ENCODE data around the gene MLANA. TPM values are rescaled to one million over a fixed set of nuclear protein-coding genes. Genes with fewer than 3 reads are reported as not detected.
A peak's percentile ranks its signal among the peaks of the same experiment; 100 is the strongest.

The MLANA gene
- total RNA-seq, 3 donors from 2014 or later (not counting 1 experiment from before 2014, with no cell fraction given), result not detected

- intact Hi-C loops (cut with micrococcal nuclease), result no loop called here
- H3K36me3 ChIP-seq (ENCODE audit: control insufficient read depth, insufficient read depth, low read length), result peaks cover 3% of the 10 kb centered on the region
- no peak for TF ChIP-seq CTCF (IDR thresholded peaks at IDR 0.05)
- no peaks in the 10 kb centered on the region for H3K27me3 ChIP-seq (ENCODE audit: control insufficient read depth, insufficient read depth, low read length)
- H3K4me3 ChIP-seq (ENCODE audit: low read length), result no peak overlapping the region
- H3K4me1 ChIP-seq (ENCODE audit: control insufficient read depth, insufficient read depth, low read length), result peaks cover 4% of the 10 kb centered on the region
- Mint-ChIP-seq H3K9me3 (no peaks in the 10 kb centered on the region), H3K27ac (no peak overlapping the region), H3K27me3 (ENCODE audit: low read depth in 2 of 2) (no peaks in the 10 kb centered on the region), H3K4me1 (peaks cover 18 to 24% of the 10 kb centered on the region in 2 donors), H3K4me3 (no peak overlapping the region), H3K36me3 (peaks cover 16% of the 10 kb centered on the region)
- ATAC-seq, result no peak
- DNase-seq, result no peak
- H3K9me3 ChIP-seq (ENCODE audit: control insufficient read depth, insufficient read depth, low read length), result no peaks in the 10 kb centered on the region
- no peak overlapping the region for H3K27ac ChIP-seq (ENCODE audit: low read length)
- 96% methylated on average over 2 of the region's 4 CpGs for WGBS (ENCODE audit: insufficient coverage)
Observed at GRCh38 chr9:5915438-5915837, 24.7 kb downstream of the MLANA start.

GRCh38 chr9:5917273-5917672 lies 26.6 kb downstream of the MLANA start:
- no peak for DNase-seq
- Histone ChIP-seq H3K27ac (ENCODE audit: low read length) (no peak overlapping the region), H3K36me3 (ENCODE audit: control insufficient read depth, insufficient read depth, low read length) (peaks cover 5% of the 10 kb centered on the region), H3K9me3 (ENCODE audit: control insufficient read depth, insufficient read depth, low read length) (no peaks in the 10 kb centered on the region), H3K27me3 (ENCODE audit: control insufficient read depth, insufficient read depth, low read length) (no peaks in the 10 kb centered on the region), H3K4me3 (ENCODE audit: low read length) (no peak overlapping the region), H3K4me1 (ENCODE audit: control insufficient read depth, insufficient read depth, low read length) (peaks cover 16% of the 10 kb centered on the region)
- H3K4me1 Mint-ChIP-seq, result peaks cover 36% of the 10 kb centered on the region in 2 donors
- no peaks in the 10 kb centered on the region for H3K9me3 Mint-ChIP-seq
- no peak for TF ChIP-seq CTCF (IDR thresholded peaks at IDR 0.05)
- WGBS (ENCODE audit: insufficient coverage), result 100% methylated on average over 4 of the region's 4 CpGs
- no peak overlapping the region for H3K4me3 Mint-ChIP-seq
- H3K27me3 Mint-ChIP-seq (ENCODE audit: low read depth in 2 of 2), result no peaks in the 10 kb centered on the region
- intact Hi-C loops (cut with micrococcal nuclease), result no loop called here
- H3K36me3 Mint-ChIP-seq, result peaks cover 23% of the 10 kb centered on the region
- H3K27ac Mint-ChIP-seq, result peak overlapping the region in 1 of 2 donors; percentile 7
- ATAC-seq, result no peak

GRCh38 chr9:5917888-5918287 lies 27.2 kb downstream of the MLANA start:
- peaks cover 5% of the 10 kb centered on the region for H3K36me3 ChIP-seq (ENCODE audit: control insufficient read depth, insufficient read depth, low read length)
- H3K4me1 ChIP-seq (ENCODE audit: control insufficient read depth, insufficient read depth, low read length), result peaks cover 19% of the 10 kb centered on the region
- H3K4me1 Mint-ChIP-seq, result peaks cover 42% of the 10 kb centered on the region in 2 donors
- H3K4me3 ChIP-seq (ENCODE audit: low read length), result no peak overlapping the region
- 100% methylated on average over 1 of the region's 3 CpGs for WGBS (ENCODE audit: insufficient coverage)
- DNase-seq, result no peak
- H3K9me3 ChIP-seq (ENCODE audit: control insufficient read depth, insufficient read depth, low read length), result no peaks in the 10 kb centered on the region
- H3K9me3 Mint-ChIP-seq, result no peaks in the 10 kb centered on the region
- no peaks in the 10 kb centered on the region for H3K27me3 ChIP-seq (ENCODE audit: control insufficient read depth, insufficient read depth, low read length)
- no peak for ATAC-seq
- no peaks in the 10 kb centered on the region for H3K27me3 Mint-ChIP-seq (ENCODE audit: low read depth in 2 of 2)
- no peak overlapping the region for H3K27ac Mint-ChIP-seq
- TF ChIP-seq CTCF (IDR thresholded peaks at IDR 0.05), result no peak
- peaks cover 23% of the 10 kb centered on the region for H3K36me3 Mint-ChIP-seq
- H3K27ac ChIP-seq (ENCODE audit: low read length), result no peak overlapping the region
- intact Hi-C loops (cut with micrococcal nuclease), result no loop called here
- H3K4me3 Mint-ChIP-seq, result no peak overlapping the region

- H3K4me1 Mint-ChIP-seq, result peaks cover 45 to 46% of the 10 kb centered on the region in 2 donors
- Histone ChIP-seq H3K36me3 (ENCODE audit: control insufficient read depth, insufficient read depth, low read length) (peaks cover 5% of the 10 kb centered on the region), H3K4me3 (ENCODE audit: low read length) (no peak overlapping the region), H3K9me3 (ENCODE audit: control insufficient read depth, insufficient read depth, low read length) (no peaks in the 10 kb centered on the region), H3K27me3 (ENCODE audit: control insufficient read depth, insufficient read depth, low read length) (no peaks in the 10 kb centered on the region), H3K27ac (ENCODE audit: low read length) (no peak overlapping the region), H3K4me1 (ENCODE audit: control insufficient read depth, insufficient read depth, low read length) (peaks cover 19% of the 10 kb centered on the region)
- whole genome bisulfite sequencing (ENCODE audit: insufficient coverage), result 50% methylated on average over 1 of the region's 3 CpGs
- peaks cover 23% of the 10 kb centered on the region for H3K36me3 Mint-ChIP-seq
- no peak for DNase-seq
- H3K27me3 Mint-ChIP-seq (ENCODE audit: low read depth in 2 of 2), result no peaks in the 10 kb centered on the region
- no peaks in the 10 kb centered on the region for H3K9me3 Mint-ChIP-seq
- intact Hi-C loops (cut with micrococcal nuclease), result no loop called here
- no peak for ATAC-seq
- TF ChIP-seq CTCF (IDR thresholded peaks at IDR 0.05), result no peak
- H3K4me3 Mint-ChIP-seq, result no peak overlapping the region
- no peak overlapping the region for H3K27ac Mint-ChIP-seq
Observed at GRCh38 chr9:5918460-5918859, 27.8 kb downstream of the MLANA start.
